Measurements from ENCODE around the gene C22orf31.

C22orf31 gene

GRCh38 chr22:29081517-29082236, 20.0 kb upstream of the C22orf31 start:
- no peak for DNase-seq (ENCODE audit: low read depth)

GRCh38 chr22:29080106-29080975, 18.7 kb upstream of the C22orf31 start:
- DNase-seq (ENCODE audit: low read depth), result no peak

DNA sequence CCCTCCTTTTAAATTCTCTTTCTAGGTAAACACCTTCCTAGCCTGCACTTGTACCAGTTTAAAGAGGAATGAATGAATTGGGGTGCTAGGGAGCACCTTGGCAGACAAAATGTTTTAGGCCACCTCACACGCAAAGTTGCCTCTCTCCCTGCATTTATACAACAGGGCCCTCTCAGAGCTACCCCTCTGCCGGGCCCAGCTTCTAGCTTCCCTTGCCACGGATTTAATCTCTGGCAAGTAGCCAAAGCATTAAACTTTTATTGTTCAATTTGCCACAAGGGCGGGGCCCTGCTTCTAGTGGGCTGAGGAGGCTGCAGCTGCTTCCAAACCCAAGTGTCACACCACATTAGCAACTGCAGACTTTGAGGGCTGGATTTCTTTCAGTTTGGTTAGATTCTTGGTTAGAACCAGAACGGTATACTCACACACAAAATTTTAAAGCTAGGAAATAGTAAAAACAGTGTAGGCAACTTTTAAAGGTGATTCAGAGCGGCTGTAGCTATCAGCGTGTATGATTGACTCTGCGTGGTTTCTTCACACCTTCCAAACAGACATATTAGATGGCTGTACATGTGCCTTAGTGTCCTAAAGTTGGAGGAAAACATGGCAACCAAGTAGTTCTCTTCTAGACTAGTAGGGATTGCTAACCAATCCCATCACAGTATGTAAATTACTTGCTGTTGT, 17.7 kb upstream of the C22orf31 start:
- DNase-seq (ENCODE audit: low read depth), result no peak

GRCh38 chr22:29078869-29079207, 17.2 kb upstream of the C22orf31 start:
- no peak for DNase-seq (ENCODE audit: low read depth)

- DNase-seq (ENCODE audit: low read depth), result no peak
Measured at GRCh38 chr22:29078036-29078868, 16.6 kb upstream of the C22orf31 start.

DNA sequence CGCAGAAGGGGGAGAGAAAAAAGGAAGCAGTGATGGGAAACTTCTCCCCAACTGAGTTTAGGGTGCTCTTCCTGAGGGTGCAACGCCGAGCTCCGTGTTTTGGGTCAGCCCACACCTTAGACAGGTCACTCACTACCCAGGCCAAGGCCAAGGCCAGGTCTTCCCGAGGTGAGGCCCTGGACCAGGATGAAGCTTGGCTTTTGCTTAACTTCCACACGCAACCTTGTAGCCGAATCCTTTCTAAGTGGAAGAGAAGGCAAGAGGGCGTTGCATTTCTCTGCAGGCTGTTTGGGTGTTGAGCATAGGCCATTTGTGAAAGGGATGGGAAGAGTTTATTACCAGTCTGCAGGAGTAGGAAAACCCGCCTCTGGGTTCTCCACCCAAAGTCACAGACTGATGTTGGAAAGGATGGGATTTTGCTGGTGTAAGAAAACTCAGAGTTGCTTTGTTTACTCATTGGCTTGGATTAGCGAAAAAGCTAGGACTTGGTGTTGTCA, 12.7 kb upstream of the C22orf31 start:
- no peak for DNase-seq (ENCODE audit: low read depth)

GRCh38 chr22:29073618-29074275, 12.1 kb upstream of the C22orf31 start:
- no peak for DNase-seq (ENCODE audit: low read depth)

GRCh38 chr22:29072979-29073617, 11.5 kb upstream of the C22orf31 start, which contains the start of gene KREMEN1:
KREMEN1 (plus strand) TSS chr22:29073035; CDS start chr22:29073131, 96 bp downstream.
- no peak for DNase-seq (ENCODE audit: low read depth)

DNA sequence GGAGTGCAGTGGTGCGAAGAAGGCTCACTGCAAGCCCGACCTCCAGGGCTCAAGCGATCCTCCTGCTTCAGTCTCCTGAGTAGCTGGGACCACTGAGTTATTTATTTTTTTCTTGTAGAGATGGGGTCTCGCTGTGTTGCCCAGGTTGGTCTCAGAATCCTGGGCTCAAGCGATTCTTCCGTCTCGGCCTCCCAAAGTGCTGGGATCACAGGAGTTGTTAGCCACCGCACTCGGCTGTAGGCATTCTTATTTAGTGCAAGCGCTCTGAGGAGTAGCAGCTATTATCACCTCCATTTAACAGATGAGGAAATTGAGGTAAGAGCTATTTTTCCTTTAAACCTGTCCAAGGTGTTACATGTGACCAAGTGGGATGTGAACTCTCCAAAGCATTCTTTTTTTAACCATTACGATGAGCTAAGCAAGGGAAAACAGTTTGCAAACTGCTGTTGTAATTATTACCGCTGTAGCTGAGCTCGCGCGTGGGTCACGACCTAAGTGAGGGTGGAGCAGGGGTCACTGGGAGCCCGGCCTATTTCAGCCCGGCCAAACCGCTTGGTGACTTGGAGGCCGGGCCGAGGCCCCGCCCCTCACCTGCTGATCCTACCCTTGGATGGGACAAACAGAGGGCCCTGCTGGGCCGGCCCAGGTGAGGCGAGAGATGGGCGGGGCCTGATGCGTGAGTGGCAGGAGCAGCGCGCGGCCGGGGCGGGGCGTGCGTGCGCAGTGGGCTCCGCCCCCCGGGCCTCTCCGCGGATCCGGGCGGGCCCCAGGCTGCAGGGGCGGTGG, 10.8 kb upstream of the C22orf31 start:
- DNase-seq (ENCODE audit: low read depth), result peak; percentile 60

- no peak for DNase-seq (ENCODE audit: low read depth)
Measured at GRCh38 chr22:29071261-29072045, 9.8 kb upstream of the C22orf31 start.

DNA sequence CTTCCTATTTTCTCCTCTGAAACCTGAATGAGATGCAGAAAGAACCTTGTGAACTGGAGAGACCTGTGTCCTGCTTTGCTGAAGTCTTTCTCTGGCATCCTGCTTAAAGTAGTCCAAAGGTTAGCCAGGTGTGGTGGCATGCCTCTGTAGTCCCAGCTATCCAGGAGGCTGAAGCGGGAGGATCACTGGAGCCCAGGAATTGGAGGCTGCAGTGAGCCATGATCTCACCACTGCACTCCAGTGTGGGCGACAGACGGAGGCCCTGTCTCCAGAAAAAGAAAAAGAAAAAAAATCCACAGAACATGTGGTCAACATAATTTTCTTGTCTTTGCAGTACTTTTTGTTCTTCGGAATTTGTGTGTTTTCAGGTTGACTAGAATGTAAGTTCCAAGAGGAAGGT, 8.9 kb upstream of the C22orf31 start:
- DNase-seq (ENCODE audit: low read depth), result no peak

DNA sequence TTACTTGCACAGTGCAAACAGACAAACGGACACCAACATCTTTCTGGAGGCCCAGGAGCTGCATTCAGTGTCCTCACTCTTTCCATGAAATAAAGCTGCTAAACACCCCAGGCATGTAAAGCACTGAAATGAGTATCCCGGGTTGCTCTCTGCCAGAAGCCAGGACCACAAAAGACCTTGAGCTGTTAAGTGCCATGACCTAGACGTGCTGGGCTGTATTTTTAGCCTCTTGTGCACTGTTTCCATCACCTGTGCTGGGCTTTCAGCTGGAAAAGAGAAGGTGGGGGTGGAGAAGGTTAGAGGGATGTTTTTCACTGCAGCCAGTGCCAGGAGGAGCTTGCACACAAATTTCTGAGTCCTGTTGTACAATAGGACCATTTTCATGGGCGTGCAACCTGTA, 7.8 kb upstream of the C22orf31 start:
- DNase-seq (ENCODE audit: low read depth), result no peak

- DNase-seq (ENCODE audit: low read depth), result no peak
Measured at GRCh38 chr22:29065468-29066190, 4.0 kb upstream of the C22orf31 start.

- DNase-seq (ENCODE audit: low read depth), result no peak
Measured at GRCh38 chr22:29062286-29062821, 723 bp upstream of the C22orf31 start.

- DNase-seq (ENCODE audit: low read depth), result no peak
Measured at GRCh38 chr22:29060931-29061330, 700 bp downstream of the C22orf31 start.

DNA sequence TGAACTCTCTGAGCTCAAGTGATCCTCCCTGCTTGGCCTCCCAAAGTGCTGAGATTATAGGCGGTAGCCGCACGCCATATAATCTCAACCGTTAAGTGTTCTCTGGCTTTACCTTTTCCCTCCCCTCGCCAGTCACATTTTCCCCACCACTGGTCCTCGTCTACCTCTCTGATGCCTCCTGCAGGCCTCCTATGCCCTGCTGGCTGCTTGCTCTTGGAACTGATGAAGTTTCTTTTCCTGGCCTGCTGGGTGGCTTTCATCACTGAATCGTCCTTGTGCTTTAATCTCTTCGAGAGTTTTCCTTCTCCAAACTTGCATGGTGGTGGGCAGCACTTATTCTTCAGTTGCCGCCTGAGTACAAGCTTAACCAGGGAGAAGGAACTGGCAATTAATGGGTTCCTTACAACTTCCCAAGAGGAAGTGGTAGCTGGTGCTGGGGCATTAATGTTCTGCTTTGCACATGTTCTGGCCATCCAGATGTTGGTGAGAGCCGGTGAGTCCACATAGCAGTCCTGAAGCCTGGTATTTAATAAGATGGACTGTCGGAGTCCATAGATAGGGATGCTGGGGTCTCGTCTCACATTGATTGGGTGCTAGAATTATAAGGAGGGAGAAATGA, 1.3 kb downstream of the C22orf31 start:
- no peak for DNase-seq (ENCODE audit: low read depth)

DNA sequence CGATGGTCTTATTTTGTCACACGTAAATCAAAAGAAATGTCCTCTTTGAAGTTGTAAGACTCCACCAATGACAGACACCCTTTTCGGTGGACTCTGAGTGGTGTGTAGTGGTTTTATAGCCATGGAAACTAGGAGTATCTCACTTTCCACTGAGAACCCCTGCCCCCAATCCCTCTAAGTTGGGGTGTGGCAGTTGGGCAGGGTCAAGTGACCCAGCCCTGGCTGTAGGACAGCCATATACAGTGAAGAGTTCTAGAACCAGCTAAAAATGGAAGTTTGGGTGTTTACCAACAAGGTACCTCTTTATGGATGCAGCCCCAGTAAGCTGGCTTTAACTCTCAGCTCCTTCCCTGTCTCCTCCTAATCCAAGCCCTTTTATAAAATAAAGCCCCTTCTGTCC, 5.2 kb downstream of the C22orf31 start:
- no peak for DNase-seq (ENCODE audit: low read depth)
